HepG2 (cell line): ENCODE results near the gene TUBA4A. TPM values are rescaled to one million over a fixed set of nuclear protein-coding genes. Genes with fewer than 3 reads are reported as not detected.

Source experiments
- E2F2 ChIP-seq: sonication (generic); formaldehyde crosslinking; IDR thresholded peaks from 2 replicates; pipeline ENCODE4 v1.4.0; 2020; ENCODE audit warnings: missing genetic modification reagents, borderline replicate concordance
- FOSL1 ChIP-seq: sonication (generic); formaldehyde crosslinking; IDR thresholded peaks from 2 replicates; pipeline ENCODE4 v1.9.0; 2021; ENCODE audit warnings: missing genetic modification reagents, borderline replicate concordance
- IKZF4 ChIP-seq: sonication (generic); formaldehyde crosslinking; IDR thresholded peaks from 2 replicates; pipeline ENCODE4 v1.5.1; 2020; ENCODE audit warnings: borderline replicate concordance, mild to moderate bottlenecking, low read depth, missing genetic modification reagents; ENCODE audit errors: not compliant biosample characterization
- NFATC3 ChIP-seq: sonication (generic); formaldehyde crosslinking; IDR thresholded peaks from 2 replicates; pipeline ENCODE4 v1.5.1; 2020; ENCODE audit warnings: mild to moderate bottlenecking, missing genetic modification reagents
- NR3C1 ChIP-seq: sonication (generic); formaldehyde crosslinking; IDR thresholded peaks from 2 replicates; pipeline ENCODE4 v1.4.0; 2020; ENCODE audit warnings: missing genetic modification reagents
- PCBP1 ChIP-seq: fragments of 200-400 bp; formaldehyde crosslinking; IDR thresholded peaks from 2 replicates; pipeline ENCODE4 v1.6.1; 2017; ENCODE audit warnings: mild to moderate bottlenecking, low read depth, low read length, borderline replicate concordance
- PLRG1 ChIP-seq: fragments of 450-650 bp; conservative IDR thresholded peaks from 2 replicates; pipeline ENCODE4 v1.6.1; 2016
- PRDM10 ChIP-seq: sonication (generic); formaldehyde crosslinking; IDR thresholded peaks from 2 replicates; pipeline ENCODE4 v1.4.0; 2020; ENCODE audit warnings: low read depth, missing genetic modification reagents
- SOX13 ChIP-seq, 3 experiments: fragments of 450-650 bp in 1 of 3; sonication (generic) in 1 of 3; formaldehyde crosslinking in 1 of 3; IDR thresholded peaks in 2 of 3; conservative IDR thresholded peaks in 1 of 3; 2 replicates each; pipeline versions ENCODE4 v1.5.0 to v1.6.1; 2016 to 2020; ENCODE audit warnings: antibody characterized with exemption in 1 of 3, mild to moderate bottlenecking in 1 of 3, missing compliant biosample characterization in 1 of 3, missing genetic modification reagents in 1 of 3, moderate library complexity in 1 of 3
- SRSF1 ChIP-seq: fragments of 200-400 bp; formaldehyde crosslinking; optimal IDR thresholded peaks from 2 replicates; pipeline ENCODE3; 2017; ENCODE audit warnings: mild to moderate bottlenecking, low read depth, low read length, moderate library complexity
- SRSF9 ChIP-seq: fragments of 200-400 bp; formaldehyde crosslinking; IDR thresholded peaks from 2 replicates; pipeline ENCODE4 v1.6.1; 2018; ENCODE audit warnings: borderline replicate concordance, mild to moderate bottlenecking, low read depth, low read length; ENCODE audit not compliant: insufficient read depth, poor library complexity, severe bottlenecking
- YEATS4 ChIP-seq: sonication (generic); formaldehyde crosslinking; IDR thresholded peaks from 2 replicates; pipeline ENCODE4 v1.4.0; 2020; ENCODE audit warnings: missing genetic modification reagents, borderline replicate concordance
- ZNF441 ChIP-seq: sonication (generic); formaldehyde crosslinking; IDR thresholded peaks from 2 replicates; pipeline ENCODE4 v1.7.0; 2021; ENCODE audit warnings: missing genetic modification reagents, borderline replicate concordance
- ZNF607 ChIP-seq: sonication (generic); formaldehyde crosslinking; IDR thresholded peaks from 2 replicates; pipeline ENCODE4 v1.5.1; 2020; ENCODE audit warnings: missing genetic modification reagents, mild to moderate bottlenecking, borderline replicate concordance
- ZNF768 ChIP-seq: sonication (generic); formaldehyde crosslinking; IDR thresholded peaks from 2 replicates; pipeline ENCODE4 v1.4.0; 2020; ENCODE audit warnings: missing genetic modification reagents
- polyA plus RNA-seq, 8 experiments: library from polyadenylated mRNA; depleted of rRNA in 3 of 8; stranded (reverse) in 7 of 8; unstranded in 1 of 8; fragments of >200 nt; fragmentation: Illumina TruSeq in 4 of 8; extraction: Trizol in 4 of 8; gene quantifications; 2 replicates each; pipeline versions ENCODE4 v1.2.1 to v1.2.3, GENCODE V29; 2011 to 2016; ENCODE audit warnings: low read depth in 4 of 8, missing spikeins in 1 of 8, mixed read lengths in 1 of 8; ENCODE audit not compliant: insufficient read depth in 1 of 8
- total RNA-seq, 5 experiments: library from RNA; depleted of rRNA; stranded (reverse); fragments of >200 nt; fragmentation: Illumina TruSeq; extraction: Trizol; gene quantifications; 2 replicates each; pipeline ENCODE4 v1.2.3, GENCODE V29; 2016; ENCODE audit warnings: low read depth in 1 of 5
- TF ChIP-seq, protein P1 (sequence below): sonication (generic); formaldehyde crosslinking; IDR thresholded peaks from 2 replicates; pipeline ENCODE4 v1.4.0; 2020; ENCODE audit warnings: missing genetic modification reagents
- TF ChIP-seq, protein P2 (sequence below): sonication (generic); formaldehyde crosslinking; IDR thresholded peaks from 2 replicates; pipeline ENCODE4 v1.4.0; 2020; ENCODE audit warnings: mild to moderate bottlenecking, missing genetic modification reagents

Gene TUBA4A
- total and polyA plus RNA-seq, 2 of the 13 experiments (the other 11 are each of a cell fraction or from before 2014, with no cell fraction given), result 1.3 to 12.7 TPM

DNA sequence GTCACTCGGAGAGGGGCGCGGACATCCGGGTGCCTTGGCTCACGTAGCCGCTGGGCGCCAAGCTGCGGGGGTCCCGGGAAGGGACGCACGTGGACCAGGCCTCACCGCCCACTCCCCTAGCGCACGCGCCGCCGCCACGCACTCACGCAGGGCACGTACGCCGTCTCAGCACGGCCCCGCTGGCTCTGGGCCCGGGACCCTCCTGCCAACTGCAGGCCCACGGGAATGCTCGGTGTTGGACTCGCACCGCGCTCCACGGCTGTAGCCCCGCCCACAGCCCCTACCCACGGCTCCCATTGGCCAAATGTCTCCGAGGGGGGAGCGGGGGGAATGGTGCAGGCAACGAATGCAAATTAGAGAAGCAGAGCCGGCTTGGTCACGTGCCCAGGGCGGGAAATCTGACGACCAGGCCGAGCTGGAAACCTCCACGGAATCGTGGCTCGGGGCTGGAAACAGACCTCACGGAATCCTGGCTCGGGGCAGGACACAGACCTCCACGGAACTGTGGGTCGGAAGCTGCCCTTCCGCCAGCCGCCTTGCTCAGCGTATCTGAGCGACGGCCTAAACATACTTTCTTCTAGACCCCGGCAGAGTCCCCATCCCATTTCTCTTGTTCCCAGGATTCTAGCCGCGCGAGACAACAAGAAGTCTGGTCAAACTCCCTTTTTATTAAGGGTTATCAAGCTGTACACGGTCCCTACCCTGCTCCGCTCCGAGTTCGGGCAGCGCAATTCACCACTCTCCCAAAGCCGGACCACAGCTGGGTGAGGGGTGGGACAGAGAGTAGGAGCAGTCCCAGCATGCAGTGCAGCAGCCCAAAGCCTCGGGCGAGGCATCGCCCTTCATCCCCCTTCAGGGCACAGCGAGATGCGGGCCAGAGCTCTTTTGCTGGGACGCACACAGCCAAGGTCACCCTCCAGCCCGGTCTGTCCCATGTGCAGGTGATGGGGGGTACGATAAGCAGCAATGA lies 34.7 kb downstream of the TUBA4A start, which contains the start of gene ABCB6 (continued):
- TF ChIP-seq ZNF441 (no peak), PCBP1 (0 out of 2 replicates have a peak, but pooled peaks have one; percentile 49), ZNF768 (CRISPR knock-in tag) (peak; percentile 88; the same call in 1 of the 2 replicates), NR3C1 (CRISPR knock-in tag) (no peak), SRSF9 (no peak), IKZF4 (CRISPR knock-in tag) (peak; percentile 98), ZNF607 (no peak; the same call in 1 of the 2 replicates), NFATC3 (peak; percentile 79), SOX13 (IDR thresholded peaks at IDR 0.05) (no peak), SOX13 (CRISPR knock-in tag; conservative IDR thresholded peaks at IDR 0.05 in 1 of 2, IDR thresholded peaks at IDR 0.05 in 1 of 2) (no peak), SRSF1 (peak; percentile 67), PRDM10 (CRISPR knock-in tag) (no peak; the same call in none of the 2 replicates), PLRG1 (no peak), E2F2 (CRISPR knock-in tag) (0 out of 2 replicates have a peak, but pooled peaks have one; percentile 92), YEATS4 (peak; percentile 97), FOSL1 (no peak)
- TF ChIP-seq, protein P1, sequence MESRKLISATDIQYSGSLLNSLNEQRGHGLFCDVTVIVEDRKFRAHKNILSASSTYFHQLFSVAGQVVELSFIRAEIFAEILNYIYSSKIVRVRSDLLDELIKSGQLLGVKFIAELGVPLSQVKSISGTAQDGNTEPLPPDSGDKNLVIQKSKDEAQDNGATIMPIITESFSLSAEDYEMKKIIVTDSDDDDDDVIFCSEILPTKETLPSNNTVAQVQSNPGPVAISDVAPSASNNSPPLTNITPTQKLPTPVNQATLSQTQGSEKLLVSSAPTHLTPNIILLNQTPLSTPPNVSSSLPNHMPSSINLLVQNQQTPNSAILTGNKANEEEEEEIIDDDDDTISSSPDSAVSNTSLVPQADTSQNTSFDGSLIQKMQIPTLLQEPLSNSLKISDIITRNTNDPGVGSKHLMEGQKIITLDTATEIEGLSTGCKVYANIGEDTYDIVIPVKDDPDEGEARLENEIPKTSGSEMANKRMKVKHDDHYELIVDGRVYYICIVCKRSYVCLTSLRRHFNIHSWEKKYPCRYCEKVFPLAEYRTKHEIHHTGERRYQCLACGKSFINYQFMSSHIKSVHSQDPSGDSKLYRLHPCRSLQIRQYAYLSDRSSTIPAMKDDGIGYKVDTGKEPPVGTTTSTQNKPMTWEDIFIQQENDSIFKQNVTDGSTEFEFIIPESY (CRISPR knock-in tag), result 0 out of 2 replicates have a peak, but pooled peaks have one; percentile 12
- TF ChIP-seq, protein P2, sequence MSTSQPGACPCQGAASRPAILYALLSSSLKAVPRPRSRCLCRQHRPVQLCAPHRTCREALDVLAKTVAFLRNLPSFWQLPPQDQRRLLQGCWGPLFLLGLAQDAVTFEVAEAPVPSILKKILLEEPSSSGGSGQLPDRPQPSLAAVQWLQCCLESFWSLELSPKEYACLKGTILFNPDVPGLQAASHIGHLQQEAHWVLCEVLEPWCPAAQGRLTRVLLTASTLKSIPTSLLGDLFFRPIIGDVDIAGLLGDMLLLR (CRISPR knock-in tag), result peak; percentile 100
